ENCODE results near the gene TBL1X. TPM values are rescaled to one million over a fixed set of nuclear protein-coding genes. Genes with fewer than 3 reads are reported as not detected.

The TBL1X gene
- total and polyA plus RNA-seq, 4 donors = 2.3 to 21.7 (median 13.3) TPM

DNA sequence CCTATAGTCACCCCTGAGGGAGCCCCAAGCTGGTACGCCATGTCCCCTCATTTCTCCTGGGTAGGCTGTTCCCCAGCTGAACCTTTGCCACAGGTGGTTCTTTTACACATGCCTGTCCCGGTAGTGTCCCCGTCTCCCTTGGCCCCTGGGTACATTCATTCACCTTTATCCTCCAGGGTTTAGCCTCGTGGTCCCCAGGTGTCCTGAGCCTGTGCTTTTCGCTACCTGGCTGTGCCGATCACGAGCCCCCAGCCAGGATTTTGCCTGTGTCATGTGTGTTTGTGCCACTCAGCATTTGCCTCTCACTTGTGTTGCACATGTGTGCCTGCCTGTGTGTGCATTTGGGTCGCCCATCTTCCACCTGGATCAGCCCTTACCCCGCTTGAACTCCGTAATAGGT lies 243.2 kb downstream of the TBL1X start:
- 90 to 95% methylated on average over 10 of the region's 10 CpGs for WGBS, 2 donors
- Histone ChIP-seq H3K4me3 (no peak overlapping the region), H3K27me3 (ENCODE audit: control insufficient read depth in 3 of 3, insufficient read depth in 3 of 3, low read length in 2 of 3) (no peaks in the 10 kb centered on the region), H3K9ac (ENCODE audit: insufficient read depth in 1 of 2, low read length in 2 of 2) (no peak overlapping the region), H3K4me1 (ENCODE audit: control insufficient read depth in 5 of 5, insufficient read depth in 5 of 5, low read length in 5 of 5) (no peaks in the 10 kb centered on the region), H3K27ac (ENCODE audit: low read depth in 1 of 2, low read length in 1 of 2) (no peak overlapping the region), H3K9me3 (ENCODE audit: control insufficient read depth in 4 of 4, insufficient read depth in 3 of 4, low read length in 3 of 4) (peaks cover 0 to 8% (median 5%) of the 10 kb centered on the region in 4 donors), H3K36me3 (ENCODE audit: control insufficient read depth in 4 of 4, insufficient read depth in 4 of 4, low read length in 4 of 4) (peaks cover 0 to 11% (median 4%) of the 10 kb centered on the region in 4 donors)
- DNase-seq (no peak), ATAC-seq (ENCODE audit: insufficient read depth, low FRiP score) (no peak)
- no peak for TF ChIP-seq CTCF (IDR thresholded peaks at IDR 0.05; ENCODE audit: control extremely low read depth, extremely low read depth)

DNA sequence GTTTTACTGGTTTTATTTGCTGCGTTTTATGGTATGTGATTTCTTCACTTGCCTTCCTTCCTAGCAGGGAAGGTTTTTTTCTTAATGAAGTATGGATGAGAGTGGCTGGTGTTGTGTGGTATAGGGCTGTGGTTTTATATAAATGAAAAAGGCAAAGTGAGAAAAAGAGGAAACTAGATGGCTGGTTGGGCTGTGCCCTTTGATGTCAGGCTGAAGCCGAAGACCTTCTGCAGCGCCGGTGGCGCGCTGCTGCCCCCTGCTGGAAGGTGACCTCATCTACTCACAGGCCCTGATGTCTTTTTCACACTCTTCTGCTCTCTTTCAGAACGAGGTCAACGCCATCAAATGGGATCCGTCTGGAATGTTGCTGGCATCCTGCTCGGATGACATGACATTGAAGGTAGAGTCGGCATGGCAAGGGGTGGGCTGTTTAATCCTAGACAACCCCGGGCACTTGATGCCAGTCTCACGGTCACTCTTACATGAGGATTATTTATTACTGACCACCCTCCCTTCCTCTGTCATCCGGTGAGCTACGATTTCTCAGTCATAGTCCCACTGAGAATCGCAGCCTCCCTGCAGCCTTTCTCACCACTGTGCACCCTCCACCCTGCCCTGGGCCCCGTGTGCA lies 244.2 kb downstream of the TBL1X start:
- ATAC-seq (ENCODE audit: insufficient read depth, low FRiP score) (peak; percentile 91), DNase-seq (peak; percentile 75 to 83 (median 77))
- H3K4me1 ChIP-seq (ENCODE audit: control insufficient read depth in 5 of 5, insufficient read depth in 5 of 5, low read length in 5 of 5) = no peaks in the 10 kb centered on the region
- 31 to 35% methylated on average over 17 of the region's 17 CpGs for WGBS, 2 donors
- H3K27me3 ChIP-seq (ENCODE audit: control insufficient read depth in 3 of 3, insufficient read depth in 3 of 3, low read length in 2 of 3) = no peaks in the 10 kb centered on the region
- peak; percentile 86 for TF ChIP-seq CTCF (IDR thresholded peaks at IDR 0.05; ENCODE audit: control extremely low read depth, extremely low read depth)
- peaks cover 0 to 11% (median 4%) of the 10 kb centered on the region in 4 donors for H3K36me3 ChIP-seq (ENCODE audit: control insufficient read depth in 4 of 4, insufficient read depth in 4 of 4, low read length in 4 of 4)
- no peak overlapping the region for H3K27ac ChIP-seq (ENCODE audit: low read depth in 1 of 2, low read length in 1 of 2)
- peaks cover 0 to 6% (median 4%) of the 10 kb centered on the region in 4 donors for H3K9me3 ChIP-seq (ENCODE audit: control insufficient read depth in 4 of 4, insufficient read depth in 3 of 4, low read length in 3 of 4)
- H3K9ac ChIP-seq (ENCODE audit: insufficient read depth in 1 of 2, low read length in 2 of 2) = no peak overlapping the region
- H3K4me3 ChIP-seq = no peak overlapping the region

DNA sequence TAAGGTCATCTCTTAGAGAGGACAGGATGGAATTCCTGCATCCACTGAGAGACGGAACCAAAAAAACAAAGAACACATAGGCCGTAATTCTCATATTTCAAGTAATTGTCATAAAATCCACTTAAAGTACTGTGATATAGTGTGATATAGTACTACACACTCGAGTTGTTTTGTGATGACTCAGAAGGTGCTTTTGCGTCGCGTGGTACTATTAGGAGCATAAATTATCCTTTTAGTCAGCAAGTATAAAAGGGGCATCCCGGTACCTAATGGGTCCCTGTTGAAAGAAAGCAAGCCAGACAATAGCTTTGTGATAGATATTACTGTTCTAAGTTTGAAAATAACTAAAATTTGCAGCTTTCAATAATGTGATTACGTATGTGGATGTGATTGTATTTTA lies 245.5 kb downstream of the TBL1X start:
- Histone ChIP-seq H3K27ac (ENCODE audit: low read depth in 1 of 2, low read length in 1 of 2) (no peak overlapping the region), H3K4me3 (no peak overlapping the region), H3K4me1 (ENCODE audit: control insufficient read depth in 5 of 5, insufficient read depth in 5 of 5, low read length in 5 of 5) (no peaks in the 10 kb centered on the region), H3K9me3 (ENCODE audit: control insufficient read depth in 4 of 4, insufficient read depth in 3 of 4, low read length in 3 of 4) (peaks cover 0 to 5% (median 0%) of the 10 kb centered on the region in 4 donors), H3K27me3 (ENCODE audit: control insufficient read depth in 3 of 3, insufficient read depth in 3 of 3, low read length in 2 of 3) (no peaks in the 10 kb centered on the region), H3K36me3 (ENCODE audit: control insufficient read depth in 4 of 4, insufficient read depth in 4 of 4, low read length in 4 of 4) (peaks cover 0 to 12% (median 5%) of the 10 kb centered on the region in 4 donors), H3K9ac (ENCODE audit: insufficient read depth in 1 of 2, low read length in 2 of 2) (no peak overlapping the region)
- WGBS, 2 donors = 88 to 98% methylated on average over 8 of the region's 8 CpGs
- DNase-seq (no peak), ATAC-seq (ENCODE audit: insufficient read depth, low FRiP score) (no peak)
- TF ChIP-seq CTCF (IDR thresholded peaks at IDR 0.05; ENCODE audit: control extremely low read depth, extremely low read depth) = no peak

DNA sequence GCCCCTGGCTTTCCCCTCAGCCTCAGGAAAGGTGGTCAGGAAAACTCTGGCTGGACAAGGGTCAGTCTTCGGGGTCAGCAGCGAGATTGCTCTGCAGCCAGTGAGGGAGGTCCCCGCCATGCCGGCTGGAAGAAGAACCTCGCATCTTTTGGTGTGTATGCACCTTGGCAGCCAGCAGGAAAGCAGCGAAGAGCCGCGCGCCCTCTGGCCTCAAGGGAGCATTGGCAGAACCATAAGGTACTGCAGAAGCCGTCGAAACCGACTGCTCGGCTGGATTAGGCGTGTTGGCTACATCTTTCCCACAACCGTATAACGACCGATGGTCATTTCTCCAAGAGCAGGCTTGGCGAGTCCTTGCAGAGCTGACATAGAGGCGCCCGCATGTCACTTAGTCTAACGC lies 252.5 kb downstream of the TBL1X start:
- H3K36me3 ChIP-seq (ENCODE audit: control insufficient read depth in 4 of 4, insufficient read depth in 4 of 4, low read length in 4 of 4) = peaks cover 12 to 19% (median 13%) of the 10 kb centered on the region in 4 donors
- no peak for TF ChIP-seq CTCF (IDR thresholded peaks at IDR 0.05; ENCODE audit: control extremely low read depth, extremely low read depth)
- no peak overlapping the region for H3K4me3 ChIP-seq
- DNase-seq = no peak
- ATAC-seq (ENCODE audit: insufficient read depth, low FRiP score) = no peak
- no peak overlapping the region for H3K9ac ChIP-seq (ENCODE audit: insufficient read depth in 1 of 2, low read length in 2 of 2)
- no peaks in the 10 kb centered on the region for H3K4me1 ChIP-seq (ENCODE audit: control insufficient read depth in 5 of 5, insufficient read depth in 5 of 5, low read length in 5 of 5)
- no peaks in the 10 kb centered on the region for H3K27me3 ChIP-seq (ENCODE audit: control insufficient read depth in 3 of 3, insufficient read depth in 3 of 3, low read length in 2 of 3)
- H3K27ac ChIP-seq (ENCODE audit: low read depth in 1 of 2, low read length in 1 of 2) = no peak overlapping the region
- 95 to 97% methylated on average over 21 of the region's 21 CpGs for WGBS, 2 donors
- peaks cover 0 to 14% (median 2%) of the 10 kb centered on the region in 4 donors for H3K9me3 ChIP-seq (ENCODE audit: control insufficient read depth in 4 of 4, insufficient read depth in 3 of 4, low read length in 3 of 4)
